Duodenal mucosa (tissue), 2 donors: ENCODE results near the gene BICRA.

ENCODE experiments used
- H3K27ac ChIP-seq: one replicate; pipeline ENCODE4 v1.7.0; 2013; ENCODE audit warnings: low read depth, low read length
- H3K27me3 ChIP-seq, 2 donors: one replicate each; pipeline ENCODE4 v1.7.0; 2013; ENCODE audit warnings: low read length in 2 of 2, control low read depth in 1 of 2; ENCODE audit not compliant: insufficient read depth in 2 of 2, control insufficient read depth in 1 of 2
- H3K36me3 ChIP-seq, 2 donors: one replicate each; pipeline ENCODE4 v1.7.0; 2013; ENCODE audit warnings: low read length in 2 of 2, control low read depth in 1 of 2; ENCODE audit not compliant: insufficient read depth in 2 of 2, control insufficient read depth in 1 of 2
- H3K4me1 ChIP-seq, 2 donors: one replicate each; pipeline ENCODE4 v1.7.0; 2013; ENCODE audit warnings: low read length in 2 of 2, control low read depth in 1 of 2; ENCODE audit not compliant: insufficient read depth in 2 of 2, control insufficient read depth in 1 of 2
- H3K4me3 ChIP-seq, 2 donors: one replicate each; pipeline ENCODE4 v1.7.0; 2013; ENCODE audit warnings: low read length in 2 of 2, low read depth in 1 of 2
- H3K9ac ChIP-seq, 2 donors: one replicate each; pipeline ENCODE4 v1.7.0; 2013; ENCODE audit warnings: low read length in 2 of 2, low read depth in 1 of 2
- H3K9me3 ChIP-seq, 2 donors: one replicate each; pipeline ENCODE4 v1.7.0; 2013; ENCODE audit warnings: low read length in 2 of 2, control low read depth in 1 of 2; ENCODE audit not compliant: control insufficient read depth in 1 of 2

BICRA gene

DNA sequence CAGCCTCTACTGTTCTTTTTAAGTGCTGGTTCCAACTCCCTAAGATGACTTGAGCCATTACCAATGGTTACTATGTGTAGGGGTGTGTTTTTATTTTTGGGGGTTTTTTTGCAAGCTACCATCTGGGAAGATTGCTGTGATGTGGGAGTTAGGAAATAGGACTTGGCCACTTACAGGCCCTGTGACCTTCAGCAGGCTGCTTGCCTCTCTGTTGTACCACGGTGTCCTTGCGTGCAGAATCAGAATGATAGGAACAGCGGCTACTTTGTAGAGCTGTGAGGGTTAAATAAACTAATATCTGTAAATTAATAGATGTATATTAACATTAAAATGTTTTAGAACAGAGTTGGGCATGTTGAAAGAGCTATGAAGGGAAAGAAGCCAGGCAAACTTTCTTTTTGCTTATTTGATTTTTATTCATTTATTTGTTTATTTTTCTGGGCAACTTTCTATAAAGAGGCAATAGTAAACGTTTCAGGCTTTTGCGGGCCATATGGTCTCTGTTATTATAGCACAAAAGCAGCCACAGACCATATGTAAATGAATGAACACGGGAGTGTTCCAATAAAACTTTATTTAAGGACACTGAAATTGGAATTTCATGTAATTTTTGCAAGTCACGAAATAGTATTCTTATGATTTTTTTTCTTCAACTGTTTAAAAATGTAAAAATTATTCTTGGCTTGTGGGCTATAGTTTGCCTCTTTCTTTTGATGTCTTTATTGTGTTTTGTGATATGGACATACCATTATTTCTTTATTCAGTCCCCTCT is 77.9 kb downstream of the BICRA start:
- H3K36me3 ChIP-seq = peaks cover 10 to 20% of the 10 kb centered on the region in 2 donors
- H3K4me1 ChIP-seq = no peaks in the 10 kb centered on the region
- H3K27me3 ChIP-seq = no peaks in the 10 kb centered on the region
- H3K4me3 ChIP-seq = no peak overlapping the region
- H3K27ac ChIP-seq = no peak overlapping the region
- no peaks in the 10 kb centered on the region for H3K9me3 ChIP-seq
- no peak overlapping the region for H3K9ac ChIP-seq

DNA sequence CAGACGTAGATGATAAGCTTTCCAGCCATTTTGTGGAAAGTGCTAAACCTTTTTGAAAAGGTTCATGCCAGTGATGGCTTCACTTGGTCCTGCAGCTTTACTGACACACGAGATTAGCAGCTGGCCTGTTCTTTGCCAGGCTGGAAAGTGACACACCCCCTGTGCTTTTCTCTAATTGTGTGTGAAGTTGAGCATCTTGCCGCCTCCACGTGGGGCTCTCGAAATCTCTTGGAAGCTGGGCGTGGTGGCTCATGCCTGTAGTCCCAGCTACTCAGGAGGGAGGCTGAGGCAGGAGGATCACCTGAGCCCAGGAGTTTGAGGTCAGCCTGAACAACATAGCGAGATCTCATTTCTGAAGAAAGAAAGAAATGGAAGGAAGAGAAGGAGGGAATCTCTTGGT is 79.0 kb downstream of the BICRA start:
- no peaks in the 10 kb centered on the region for H3K27me3 ChIP-seq
- peaks cover 10 to 27% of the 10 kb centered on the region in 2 donors for H3K36me3 ChIP-seq
- no peak overlapping the region for H3K9ac ChIP-seq
- no peaks in the 10 kb centered on the region for H3K4me1 ChIP-seq
- H3K27ac ChIP-seq = no peak overlapping the region
- H3K9me3 ChIP-seq = no peaks in the 10 kb centered on the region
- no peak overlapping the region for H3K4me3 ChIP-seq

DNA sequence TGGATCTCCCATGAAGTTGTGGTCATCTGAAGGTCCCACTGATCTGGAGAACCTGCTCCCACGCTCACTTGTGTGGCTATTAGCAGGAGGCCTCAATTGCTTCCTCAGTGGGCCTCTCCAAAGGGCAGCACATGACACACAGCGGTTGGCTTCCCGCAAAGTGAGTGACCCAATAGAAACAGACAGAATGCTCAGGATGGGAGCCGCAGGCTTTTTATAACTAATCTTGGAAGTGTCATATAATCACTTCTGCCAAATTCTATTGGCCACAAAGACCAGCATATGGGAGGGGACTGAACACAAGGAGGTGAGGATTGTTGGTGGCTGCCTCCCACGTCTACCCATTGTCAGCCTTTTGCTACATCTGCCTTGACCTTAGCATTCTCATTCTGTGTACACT is 82.2 kb downstream of the BICRA start:
- H3K9me3 ChIP-seq = no peaks in the 10 kb centered on the region
- H3K36me3 ChIP-seq = peaks cover 9 to 29% of the 10 kb centered on the region in 2 donors
- no peaks in the 10 kb centered on the region for H3K4me1 ChIP-seq

GRCh38 chr19:47691782-47692181 is 82.8 kb downstream of the BICRA start:
- Histone ChIP-seq H3K4me3 (no peak overlapping the region), H3K36me3 (peaks cover 9 to 26% of the 10 kb centered on the region in 2 donors), H3K9ac (no peak overlapping the region), H3K9me3 (no peaks in the 10 kb centered on the region), H3K4me1 (no peaks in the 10 kb centered on the region), H3K27me3 (no peaks in the 10 kb centered on the region), H3K27ac (no peak overlapping the region)

More for the DNA sequence above, 82.2 kb downstream of the BICRA start:
- Histone ChIP-seq H3K27me3 (no peaks in the 10 kb centered on the region), H3K4me3 (no peak overlapping the region), H3K27ac (no peak overlapping the region), H3K9ac (no peak overlapping the region)

DNA sequence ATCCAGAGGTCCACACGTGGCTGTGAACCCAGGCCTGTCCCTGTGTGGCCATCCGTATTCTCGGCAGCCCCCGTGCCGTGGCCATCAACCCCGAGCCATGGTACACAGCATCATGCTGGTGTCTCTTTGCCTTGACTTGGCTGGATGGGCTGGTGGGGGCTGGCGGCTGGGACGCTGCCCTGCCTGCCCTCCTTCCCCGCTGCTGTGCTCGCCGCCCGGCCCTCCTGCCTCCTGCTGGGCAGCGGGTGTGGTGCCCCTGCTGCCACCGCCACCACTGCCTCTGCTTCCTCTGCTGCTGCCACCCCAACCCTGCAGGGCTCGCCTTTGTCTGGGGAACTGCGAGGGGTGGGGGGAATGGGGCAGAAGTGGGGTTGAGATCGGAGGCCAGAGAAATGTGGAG is 84.6 kb downstream of the BICRA start:
- Histone ChIP-seq H3K9ac (no peak overlapping the region), H3K27me3 (no peaks in the 10 kb centered on the region), H3K4me1 (no peaks in the 10 kb centered on the region), H3K36me3 (peaks cover 9 to 26% of the 10 kb centered on the region in 2 donors), H3K4me3 (no peak overlapping the region), H3K27ac (no peak overlapping the region), H3K9me3 (no peaks in the 10 kb centered on the region)

GRCh38 chr19:47693903-47694302 is 85.0 kb downstream of the BICRA start:
- no peak overlapping the region for H3K27ac ChIP-seq
- H3K4me3 ChIP-seq = no peak overlapping the region
- peaks cover 9 to 28% of the 10 kb centered on the region in 2 donors for H3K36me3 ChIP-seq
- H3K9ac ChIP-seq = no peak overlapping the region
- no peaks in the 10 kb centered on the region for H3K27me3 ChIP-seq
- H3K4me1 ChIP-seq = no peaks in the 10 kb centered on the region
- H3K9me3 ChIP-seq = no peaks in the 10 kb centered on the region

DNA sequence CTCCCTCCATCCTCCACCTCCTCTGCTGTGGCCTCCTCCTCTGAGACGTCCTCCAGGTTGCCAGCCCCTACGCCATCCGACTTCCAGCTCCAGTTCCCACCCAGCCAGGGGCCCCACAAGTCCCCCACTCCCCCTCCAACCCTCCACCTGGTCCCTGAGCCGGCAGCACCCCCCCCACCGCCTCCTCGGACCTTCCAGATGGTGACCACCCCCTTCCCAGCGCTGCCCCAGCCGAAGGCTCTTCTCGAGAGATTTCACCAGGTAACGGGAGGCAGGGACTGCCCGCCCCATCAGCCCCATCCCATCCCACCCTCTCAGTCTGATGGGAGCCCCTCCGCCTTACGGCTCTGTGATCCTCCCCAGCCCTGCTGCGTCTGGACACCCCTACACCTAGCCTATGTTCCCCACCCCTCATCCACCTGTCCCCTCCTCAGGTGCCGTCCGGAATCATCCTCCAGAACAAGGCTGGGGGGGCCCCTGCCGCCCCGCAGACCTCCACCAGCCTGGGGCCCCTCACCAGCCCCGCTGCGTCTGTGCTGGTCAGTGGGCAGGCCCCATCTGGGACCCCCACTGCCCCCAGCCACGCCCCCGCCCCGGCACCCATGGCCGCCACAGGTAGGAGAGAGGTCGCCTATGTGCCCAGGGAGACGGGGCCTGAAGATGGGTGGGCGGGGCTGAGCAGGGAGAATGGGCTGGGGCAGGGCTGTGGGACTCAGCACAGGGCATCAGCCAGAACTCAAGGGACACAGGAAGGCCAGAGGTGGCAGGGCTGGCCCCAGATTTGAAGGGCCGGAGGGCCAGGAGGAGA is 85.7 kb downstream of the BICRA start:
- no peak overlapping the region for H3K27ac ChIP-seq
- no peak overlapping the region for H3K9ac ChIP-seq
- H3K4me1 ChIP-seq = no peaks in the 10 kb centered on the region
- H3K4me3 ChIP-seq = no peak overlapping the region
- no peaks in the 10 kb centered on the region for H3K27me3 ChIP-seq
- H3K36me3 ChIP-seq = peaks cover 7 to 35% of the 10 kb centered on the region in 2 donors
- H3K9me3 ChIP-seq = no peaks in the 10 kb centered on the region

- peaks cover 6 to 45% of the 10 kb centered on the region in 2 donors for H3K36me3 ChIP-seq
- no peak overlapping the region for H3K27ac ChIP-seq
- no peak overlapping the region for H3K9ac ChIP-seq
- H3K9me3 ChIP-seq = no peaks in the 10 kb centered on the region
- H3K4me1 ChIP-seq = no peaks in the 10 kb centered on the region
- H3K4me3 ChIP-seq = no peak overlapping the region
- H3K27me3 ChIP-seq = no peaks in the 10 kb centered on the region
These were observed 86.8 kb downstream of the BICRA start for GRCh38 chr19:47695533-47696262.

GRCh38 chr19:47696635-47697034 is 87.7 kb downstream of the BICRA start:
- Histone ChIP-seq H3K4me1 (no peaks in the 10 kb centered on the region), H3K9me3 (no peaks in the 10 kb centered on the region), H3K36me3 (peaks cover 2 to 43% of the 10 kb centered on the region in 2 donors), H3K4me3 (no peak overlapping the region), H3K27ac (no peak overlapping the region), H3K9ac (no peak overlapping the region), H3K27me3 (no peaks in the 10 kb centered on the region)
